Neural cell (in vitro differentiated cells): ENCODE data around the gene GRIP1. TPM values are rescaled to one million over a fixed set of nuclear protein-coding genes. Genes with fewer than 3 reads are reported as not detected.

Source experiments
- H2AFZ ChIP-seq: fragments of 200-600, 300-800 bp; sonication (generic), shearing (Covaris generic); 2 replicates; pipeline ENCODE4 v1.6.0; 2014; ENCODE audit warnings: low read depth, mild to moderate bottlenecking, antibody characterized with exemption, low read length, moderate library complexity
- H3F3A ChIP-seq: fragments of 200-600 bp; shearing (Covaris generic); 2 replicates; pipeline ENCODE4 v1.6.1; 2016; ENCODE audit warnings: mild to moderate bottlenecking, moderate library complexity, mixed read lengths, antibody characterized with exemption, low read length; ENCODE audit not compliant: insufficient read depth, poor library complexity, severe bottlenecking
- H3K27ac ChIP-seq: fragments of 200-600, 300-800 bp; sonication (generic), shearing (Covaris generic); 2 replicates; pipeline ENCODE4 v1.5.1; 2014; ENCODE audit warnings: mild to moderate bottlenecking, low read length, moderate library complexity
- H3K27me3 ChIP-seq: fragments of 300-800, 200-600 bp; sonication (generic), shearing (Covaris generic); 2 replicates; pipeline ENCODE4 v1.6.0; 2014; ENCODE audit warnings: mild to moderate bottlenecking, low read depth, low read length, moderate library complexity; ENCODE audit not compliant: insufficient read depth
- H3K36me3 ChIP-seq: fragments of 300-800, 200-600 bp; sonication (generic), shearing (Covaris generic); 2 replicates; pipeline ENCODE4 v1.5.1; 2014; ENCODE audit warnings: mild to moderate bottlenecking, antibody characterized with exemption, low read length, moderate library complexity; ENCODE audit not compliant: insufficient read depth
- H3K4me2 ChIP-seq: fragments of 300-800, 200-600 bp; sonication (generic), shearing (Covaris generic); 2 replicates; pipeline ENCODE4 v1.6.0; 2014; ENCODE audit warnings: mild to moderate bottlenecking, low read length
- H3K4me3 ChIP-seq: fragments of 300-800, 200-600 bp; sonication (generic), shearing (Covaris generic); 2 replicates; pipeline ENCODE4 v1.5.1; 2014; ENCODE audit warnings: mild to moderate bottlenecking, low read length, moderate library complexity
- H3K79me2 ChIP-seq: fragments of 200-600 bp; shearing (Covaris generic); replicated peaks from 2 replicates; pipeline ENCODE4 v1.6.0; 2014; ENCODE audit warnings: mild to moderate bottlenecking, low read length, moderate library complexity; ENCODE audit not compliant: insufficient read depth
- H3K9ac ChIP-seq: fragments of 300-800, 200-600 bp; sonication (generic), shearing (Covaris generic); 2 replicates; pipeline ENCODE4 v1.6.1; 2016; ENCODE audit warnings: mild to moderate bottlenecking, low read length, mixed read lengths
- H3K9me2 ChIP-seq: fragments of 200-600 bp; shearing (Covaris generic); 2 replicates; pipeline ENCODE4 v1.6.1; 2016; ENCODE audit warnings: mild to moderate bottlenecking, low read length, mixed read lengths; ENCODE audit not compliant: insufficient read depth
- H3K9me3 ChIP-seq: fragments of 200-600, 300-800 bp; sonication (generic), shearing (Covaris generic); 2 replicates; pipeline ENCODE4 v1.6.1; 2016; ENCODE audit warnings: mild to moderate bottlenecking, mixed run types, low read length, moderate library complexity, mixed read lengths
- H4K20me1 ChIP-seq: fragments of 200-600 bp; shearing (Covaris generic); 2 replicates; pipeline ENCODE4 v1.6.1; 2016; ENCODE audit warnings: mild to moderate bottlenecking, mixed run types; ENCODE audit not compliant: insufficient read depth
- EP300 ChIP-seq: fragments of 450-650 bp; conservative IDR thresholded peaks from 2 replicates; pipeline ENCODE4 v1.6.1; 2014; ENCODE audit warnings: antibody characterized with exemption, mild to moderate bottlenecking, moderate library complexity; ENCODE audit not compliant: poor library complexity, severe bottlenecking
- EZH2 ChIP-seq: fragments of 200-600, 300-800 bp; shearing (Covaris generic), sonication (generic); IDR thresholded peaks from 2 replicates; pipeline ENCODE4 v1.6.1; 2014; ENCODE audit warnings: antibody characterized with exemption, low read length, borderline replicate concordance, mild to moderate bottlenecking; ENCODE audit not compliant: insufficient read depth, poor library complexity, severe bottlenecking
- MXI1 ChIP-seq: fragments of 450-650 bp; conservative IDR thresholded peaks from 2 replicates; pipeline ENCODE4 v1.6.1; 2014; ENCODE audit warnings: antibody characterized with exemption, mild to moderate bottlenecking; ENCODE audit not compliant: poor library complexity, severe bottlenecking
- POLR2AphosphoS5 ChIP-seq: IDR thresholded peaks from 2 replicates; pipeline ENCODE4 v1.6.1; 2012
- RAD21 ChIP-seq: fragments of 450-650 bp; conservative IDR thresholded peaks from 2 replicates; pipeline ENCODE4 v1.6.1; 2014; ENCODE audit warnings: antibody characterized with exemption, mild to moderate bottlenecking, moderate library complexity
- SMC3 ChIP-seq: fragments of 450-650 bp; conservative IDR thresholded peaks from 2 replicates; pipeline ENCODE4 v1.6.1; 2014; ENCODE audit warnings: antibody characterized with exemption, mild to moderate bottlenecking, moderate library complexity; ENCODE audit not compliant: poor library complexity
- TAF1 ChIP-seq: IDR thresholded peaks from 2 replicates; pipeline ENCODE4 v1.6.1; 2012; ENCODE audit warnings: low read depth
- polyA plus RNA-seq: library from polyadenylated mRNA; depleted of rRNA; stranded (reverse); fragments of >200 nt; gene quantifications from 2 replicates; pipeline ENCODE4 v1.2.3, GENCODE V29; 2014
- TF ChIP-seq, protein P1 (sequence below): fragments of 450-650 bp; IDR thresholded peaks from 2 replicates; pipeline ENCODE4 v1.5.1; 2014; ENCODE audit warnings: antibody characterized with exemption, mild to moderate bottlenecking, moderate library complexity; ENCODE audit not compliant: poor library complexity, severe bottlenecking
- TF ChIP-seq, protein P2 (sequence below): IDR thresholded peaks from 2 replicates; pipeline ENCODE4 v1.6.1; 2012; ENCODE audit warnings: borderline replicate concordance

GRIP1 gene
- polyA plus RNA-seq, 1 donor from 2014 or later, result 41.1 TPM

DNA sequence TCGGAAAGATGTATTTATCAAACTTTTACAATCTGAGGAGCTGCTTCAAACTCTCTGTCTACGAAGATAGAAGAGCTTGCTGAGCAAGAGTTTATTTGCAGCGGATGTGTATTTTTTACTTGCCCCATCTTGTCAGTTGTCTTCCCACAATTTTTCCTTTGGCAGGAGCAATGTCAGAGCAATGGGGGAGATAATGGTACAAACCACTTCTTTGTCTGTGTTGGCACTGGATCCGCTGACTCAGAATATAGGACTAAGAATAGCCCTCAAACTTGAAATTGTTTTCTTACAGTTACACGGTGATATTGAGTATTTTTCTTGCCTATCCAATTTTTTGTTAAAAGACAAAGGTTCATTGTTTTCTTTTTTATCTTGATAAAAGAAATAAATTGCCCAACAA lies 348.9 kb downstream of the GRIP1 start:
- no peaks in the 10 kb centered on the region for H3K9me3 ChIP-seq
- no peak overlapping the region for H3K4me2 ChIP-seq
- no peak overlapping the region for H3K9ac ChIP-seq
- H3K27me3 ChIP-seq, result no peaks in the 10 kb centered on the region
- H2AFZ ChIP-seq, result no peak overlapping the region
- H3K79me2 ChIP-seq, result no peaks in the 10 kb centered on the region
- no peaks in the 10 kb centered on the region for H3F3A ChIP-seq
- H3K9me2 ChIP-seq, result no peaks in the 10 kb centered on the region
- no peak overlapping the region for H3K27ac ChIP-seq
- no peak overlapping the region for H3K4me3 ChIP-seq
- no peaks in the 10 kb centered on the region for H4K20me1 ChIP-seq
- TF ChIP-seq, protein P1, sequence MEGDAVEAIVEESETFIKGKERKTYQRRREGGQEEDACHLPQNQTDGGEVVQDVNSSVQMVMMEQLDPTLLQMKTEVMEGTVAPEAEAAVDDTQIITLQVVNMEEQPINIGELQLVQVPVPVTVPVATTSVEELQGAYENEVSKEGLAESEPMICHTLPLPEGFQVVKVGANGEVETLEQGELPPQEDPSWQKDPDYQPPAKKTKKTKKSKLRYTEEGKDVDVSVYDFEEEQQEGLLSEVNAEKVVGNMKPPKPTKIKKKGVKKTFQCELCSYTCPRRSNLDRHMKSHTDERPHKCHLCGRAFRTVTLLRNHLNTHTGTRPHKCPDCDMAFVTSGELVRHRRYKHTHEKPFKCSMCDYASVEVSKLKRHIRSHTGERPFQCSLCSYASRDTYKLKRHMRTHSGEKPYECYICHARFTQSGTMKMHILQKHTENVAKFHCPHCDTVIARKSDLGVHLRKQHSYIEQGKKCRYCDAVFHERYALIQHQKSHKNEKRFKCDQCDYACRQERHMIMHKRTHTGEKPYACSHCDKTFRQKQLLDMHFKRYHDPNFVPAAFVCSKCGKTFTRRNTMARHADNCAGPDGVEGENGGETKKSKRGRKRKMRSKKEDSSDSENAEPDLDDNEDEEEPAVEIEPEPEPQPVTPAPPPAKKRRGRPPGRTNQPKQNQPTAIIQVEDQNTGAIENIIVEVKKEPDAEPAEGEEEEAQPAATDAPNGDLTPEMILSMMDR, result no peak
- TF ChIP-seq EZH2, result no peak
- no peak for TF ChIP-seq TAF1
- TF ChIP-seq POLR2AphosphoS5, result no peak
- no peak for TF ChIP-seq RAD21
- no peak for TF ChIP-seq SMC3
- TF ChIP-seq MXI1, result no peak
- H3K36me3 ChIP-seq, result no peaks in the 10 kb centered on the region

DNA sequence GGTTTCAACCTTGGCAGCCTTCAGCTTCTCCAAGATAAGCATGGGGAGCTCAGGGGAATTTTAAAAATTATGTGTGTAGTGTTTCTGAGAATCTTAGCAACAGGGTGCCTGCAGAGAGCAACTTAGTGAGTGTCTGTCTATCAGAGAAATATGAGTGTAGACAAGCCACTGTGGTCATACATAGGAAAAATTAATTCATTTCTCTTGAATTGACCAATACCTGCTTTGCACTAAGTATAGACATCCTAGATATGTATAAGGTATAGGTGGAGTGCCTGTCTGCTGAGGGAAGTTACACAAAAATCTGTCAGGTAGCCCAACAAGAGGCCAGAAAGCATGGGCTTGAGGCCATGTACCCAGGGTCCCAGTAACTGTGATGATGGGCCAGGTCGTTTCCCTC lies 355.9 kb downstream of the GRIP1 start:
- no peaks in the 10 kb centered on the region for H3K27me3 ChIP-seq
- no peak overlapping the region for H3K9ac ChIP-seq
- H3K4me3 ChIP-seq, result no peak overlapping the region
- no peaks in the 10 kb centered on the region for H3K36me3 ChIP-seq
- TF ChIP-seq RAD21 (no peak), EP300 (no peak), MXI1 (no peak), EZH2 (no peak), TAF1 (no peak), SMC3 (no peak), POLR2AphosphoS5 (no peak)
- TF ChIP-seq, protein P2, sequence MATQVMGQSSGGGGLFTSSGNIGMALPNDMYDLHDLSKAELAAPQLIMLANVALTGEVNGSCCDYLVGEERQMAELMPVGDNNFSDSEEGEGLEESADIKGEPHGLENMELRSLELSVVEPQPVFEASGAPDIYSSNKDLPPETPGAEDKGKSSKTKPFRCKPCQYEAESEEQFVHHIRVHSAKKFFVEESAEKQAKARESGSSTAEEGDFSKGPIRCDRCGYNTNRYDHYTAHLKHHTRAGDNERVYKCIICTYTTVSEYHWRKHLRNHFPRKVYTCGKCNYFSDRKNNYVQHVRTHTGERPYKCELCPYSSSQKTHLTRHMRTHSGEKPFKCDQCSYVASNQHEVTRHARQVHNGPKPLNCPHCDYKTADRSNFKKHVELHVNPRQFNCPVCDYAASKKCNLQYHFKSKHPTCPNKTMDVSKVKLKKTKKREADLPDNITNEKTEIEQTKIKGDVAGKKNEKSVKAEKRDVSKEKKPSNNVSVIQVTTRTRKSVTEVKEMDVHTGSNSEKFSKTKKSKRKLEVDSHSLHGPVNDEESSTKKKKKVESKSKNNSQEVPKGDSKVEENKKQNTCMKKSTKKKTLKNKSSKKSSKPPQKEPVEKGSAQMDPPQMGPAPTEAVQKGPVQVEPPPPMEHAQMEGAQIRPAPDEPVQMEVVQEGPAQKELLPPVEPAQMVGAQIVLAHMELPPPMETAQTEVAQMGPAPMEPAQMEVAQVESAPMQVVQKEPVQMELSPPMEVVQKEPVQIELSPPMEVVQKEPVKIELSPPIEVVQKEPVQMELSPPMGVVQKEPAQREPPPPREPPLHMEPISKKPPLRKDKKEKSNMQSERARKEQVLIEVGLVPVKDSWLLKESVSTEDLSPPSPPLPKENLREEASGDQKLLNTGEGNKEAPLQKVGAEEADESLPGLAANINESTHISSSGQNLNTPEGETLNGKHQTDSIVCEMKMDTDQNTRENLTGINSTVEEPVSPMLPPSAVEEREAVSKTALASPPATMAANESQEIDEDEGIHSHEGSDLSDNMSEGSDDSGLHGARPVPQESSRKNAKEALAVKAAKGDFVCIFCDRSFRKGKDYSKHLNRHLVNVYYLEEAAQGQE, result no peak
- TF ChIP-seq, protein P1, result no peak
- H2AFZ ChIP-seq, result no peak overlapping the region
- H3K9me2 ChIP-seq, result no peaks in the 10 kb centered on the region
- no peaks in the 10 kb centered on the region for H3K9me3 ChIP-seq
- H3K4me2 ChIP-seq, result no peak overlapping the region
- no peaks in the 10 kb centered on the region for H3F3A ChIP-seq
- no peaks in the 10 kb centered on the region for H3K79me2 ChIP-seq
- H4K20me1 ChIP-seq, result no peaks in the 10 kb centered on the region
- H3K27ac ChIP-seq, result no peak overlapping the region
